NCI-H2196 treated with DMSO at 0.1 percent for 48 hours (cell line): ENCODE results near the gene NELL2.
"Not testable (repeated sequence)": the region's sequence is repeated elsewhere in the genome, so short reads cannot be mapped to it uniquely, and the experiment has no call there.

Experiments used
- DNase-seq: peaks from one replicate; lab custom pipeline; 2025; ENCODE audit not compliant: unreplicated experiment; lab: John Stamatoyannopoulos, UW

The NELL2 gene

DNA sequence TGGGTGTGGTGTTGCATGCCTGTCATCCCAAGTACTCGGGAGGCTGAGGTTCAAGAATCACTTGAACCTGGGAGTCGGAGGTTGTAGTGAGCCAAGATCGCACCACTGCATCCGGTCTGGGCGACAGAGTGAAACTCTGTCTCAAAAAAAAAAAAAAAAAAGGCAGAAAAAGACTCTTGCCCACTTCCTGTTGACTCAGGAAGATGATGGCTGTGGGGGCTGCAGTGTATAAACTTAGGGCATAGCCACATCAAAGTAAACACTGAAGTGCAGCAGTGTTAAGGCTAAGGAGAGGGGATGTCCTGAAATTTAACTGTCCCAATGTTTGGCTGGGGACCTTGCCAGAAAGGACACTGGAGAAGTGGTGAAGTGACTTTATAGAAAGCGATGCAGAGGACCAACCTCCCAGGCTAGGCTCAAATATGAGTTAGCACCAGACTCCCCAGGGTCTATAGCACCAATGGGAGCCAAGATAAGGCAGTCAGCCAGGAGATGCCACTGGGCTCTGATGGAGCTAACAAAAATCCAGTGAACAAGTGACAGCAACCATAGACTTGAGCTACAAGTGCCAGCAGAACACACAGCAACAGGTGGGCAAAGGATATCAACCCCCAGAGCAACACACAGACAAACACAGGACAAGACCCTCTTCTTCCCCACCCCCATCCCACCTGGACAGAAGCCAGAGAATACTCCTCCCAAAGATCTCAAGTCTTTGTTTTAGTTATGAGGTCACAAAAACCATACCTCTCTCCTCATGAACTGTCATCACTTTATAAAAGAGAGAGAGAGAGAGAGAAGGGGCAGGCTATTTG lies 28.0 kb downstream of the NELL2 start:
- DNase-seq: no peak

DNA sequence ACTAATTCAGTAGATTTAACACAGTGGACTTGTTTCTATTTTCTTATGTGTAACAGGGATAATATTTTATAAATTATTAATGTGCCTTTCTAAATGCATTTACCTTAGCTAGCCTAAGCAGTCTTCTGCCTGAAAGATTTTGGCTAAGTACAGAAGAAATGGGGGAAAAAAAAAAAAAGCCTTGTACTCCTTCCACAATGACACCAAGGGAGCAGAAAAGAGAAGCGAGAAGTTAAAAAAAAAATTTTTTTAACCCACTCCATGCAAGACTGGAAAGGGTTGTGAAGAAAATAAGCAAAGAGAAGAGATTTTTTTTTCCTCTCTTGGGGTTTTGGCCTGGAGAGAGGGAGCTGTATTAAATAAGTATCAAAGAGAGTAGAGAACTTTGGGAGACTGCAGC lies 28.7 kb downstream of the NELL2 start:
- no peak for DNase-seq

DNA sequence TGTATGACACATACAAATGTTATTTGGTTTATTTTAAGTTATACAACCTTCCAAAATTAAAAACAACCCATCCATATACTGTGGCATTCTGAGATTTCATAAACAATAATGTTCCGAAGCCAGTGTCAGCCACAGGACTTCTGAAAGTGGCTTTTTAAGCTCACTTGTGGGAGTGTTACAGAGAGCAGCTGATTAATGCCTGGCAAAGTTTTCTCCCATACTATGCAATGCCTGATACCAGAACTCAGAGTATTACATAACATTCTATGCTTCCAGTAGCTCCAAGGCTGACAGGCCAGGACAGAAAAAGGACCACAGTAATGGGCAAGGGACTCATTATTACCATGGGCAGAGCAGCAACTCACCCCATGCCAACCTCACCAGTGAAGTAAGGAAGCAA lies 29.3 kb downstream of the NELL2 start:
- no peak for DNase-seq

DNA sequence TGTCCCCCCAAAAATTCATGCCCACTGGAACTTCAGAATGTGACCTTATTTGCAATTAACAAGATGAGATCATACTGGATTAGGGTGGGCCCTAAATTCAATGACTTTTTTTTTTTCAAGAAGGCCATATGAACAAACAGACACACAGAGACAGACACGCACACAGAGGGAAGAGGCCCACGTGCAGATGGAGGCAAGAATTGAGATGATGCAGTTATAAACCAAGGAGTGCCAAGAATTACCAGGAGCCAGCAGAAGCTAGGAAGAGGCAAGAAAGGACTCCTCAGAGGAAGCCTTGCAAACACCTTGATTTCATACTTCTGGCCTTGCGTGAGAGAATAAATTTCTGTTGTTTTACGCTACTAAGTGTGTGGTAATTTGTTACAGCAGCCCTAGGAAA lies 33.4 kb downstream of the NELL2 start:
- DNase-seq: no peak

DNA sequence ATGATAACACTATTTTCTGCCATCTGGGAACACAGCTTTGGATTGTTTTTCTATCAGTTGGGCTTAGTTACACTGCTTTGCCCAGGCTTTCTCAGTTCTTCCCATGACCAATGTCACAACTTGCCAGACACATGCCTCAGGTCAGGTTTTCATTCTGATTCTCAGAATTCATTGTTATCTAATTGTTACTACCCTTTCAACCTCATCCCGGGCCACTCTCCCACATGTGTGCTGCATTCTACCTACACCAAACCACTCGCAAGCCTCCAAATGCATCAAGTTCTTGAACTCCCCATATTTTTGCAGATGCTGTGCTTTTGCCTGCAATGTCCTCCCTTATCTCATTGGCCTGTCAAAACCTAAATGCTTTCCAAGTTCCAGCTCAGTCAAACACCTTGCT lies 36.3 kb downstream of the NELL2 start:
- DNase-seq: no peak

DNA sequence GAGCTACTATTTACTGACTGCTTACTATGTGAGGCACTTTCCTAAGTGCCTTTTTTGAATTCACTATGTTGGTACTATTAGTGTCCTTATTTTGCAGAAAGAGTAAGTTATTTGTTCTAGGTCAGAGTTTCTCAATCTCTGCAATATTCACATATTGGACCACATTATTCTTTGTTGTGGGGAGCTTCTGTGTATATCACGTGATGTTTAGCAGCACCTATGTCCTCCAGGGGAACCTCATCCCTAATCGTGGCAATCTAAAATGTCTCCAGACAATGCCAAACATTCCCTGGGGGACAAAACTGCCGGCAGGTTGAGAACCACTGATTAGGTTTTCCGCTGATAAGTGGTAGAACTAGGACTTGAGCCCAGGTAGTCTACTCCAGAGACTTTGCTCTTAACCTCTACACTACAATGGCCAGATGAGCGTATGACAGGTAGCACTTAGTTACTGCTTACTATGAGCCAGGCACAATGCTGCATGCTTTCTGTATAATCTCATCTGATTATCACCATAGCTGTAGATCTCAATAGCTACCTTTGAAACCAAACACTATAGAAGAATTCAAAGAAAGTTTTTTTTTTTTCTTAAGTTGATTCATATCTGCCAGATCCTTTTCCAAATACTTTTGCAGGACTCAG lies 38.9 kb downstream of the NELL2 start:
- no peak for DNase-seq

DNA sequence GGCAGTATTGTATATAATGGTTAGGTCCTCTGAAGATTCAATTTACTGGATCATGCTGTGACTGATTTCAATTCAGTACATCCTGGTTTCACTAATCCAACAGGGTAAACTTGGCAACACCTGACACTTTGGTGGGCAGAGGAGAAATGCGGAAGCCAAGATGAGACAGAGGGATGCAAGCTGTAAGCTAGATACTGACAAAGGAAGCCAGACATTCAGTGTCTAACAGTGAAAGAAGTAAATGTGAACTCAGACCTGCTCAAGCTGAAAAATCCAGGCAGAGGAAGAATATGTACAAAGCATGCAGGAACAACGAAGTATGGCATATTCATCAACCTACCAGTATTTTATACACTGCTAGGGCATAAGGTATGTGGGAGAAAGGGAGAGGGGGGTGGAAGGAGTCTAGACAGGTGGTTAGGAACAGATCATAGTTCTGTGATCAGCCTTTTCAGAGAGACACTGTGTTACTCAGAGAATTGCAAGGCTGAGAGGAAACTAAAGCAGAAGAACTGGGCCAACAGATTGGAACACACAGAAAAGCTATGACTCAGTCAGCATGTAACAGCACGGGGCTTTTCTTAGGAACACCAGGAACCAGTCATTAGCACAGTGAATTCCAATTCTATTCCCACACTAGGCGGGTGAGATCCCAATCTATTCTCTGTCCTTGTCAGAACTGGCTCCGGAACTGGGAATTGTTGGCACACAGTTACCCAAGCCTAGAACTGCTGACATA lies 40.3 kb downstream of the NELL2 start:
- no peak for DNase-seq

DNA sequence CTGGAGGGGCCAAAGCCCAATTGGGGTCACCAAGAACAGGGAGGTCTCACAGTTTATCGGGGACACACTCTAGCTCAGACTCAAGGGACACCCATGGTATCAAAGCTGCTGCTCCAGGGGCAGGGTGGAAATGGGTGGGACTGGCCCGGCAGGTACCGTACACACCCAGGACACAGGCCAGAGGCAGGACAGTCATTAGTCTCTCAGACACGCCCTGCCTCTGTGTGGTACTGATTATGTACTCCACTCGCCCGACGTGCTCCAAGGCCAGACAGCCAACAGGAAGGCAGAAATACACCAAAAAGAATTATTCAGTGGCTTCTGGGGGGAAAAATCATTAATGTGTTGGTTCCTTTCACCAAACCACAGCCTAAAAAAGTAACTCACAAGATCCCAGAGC lies 41.1 kb downstream of the NELL2 start:
- DNase-seq: not testable (repeated sequence)

DNA sequence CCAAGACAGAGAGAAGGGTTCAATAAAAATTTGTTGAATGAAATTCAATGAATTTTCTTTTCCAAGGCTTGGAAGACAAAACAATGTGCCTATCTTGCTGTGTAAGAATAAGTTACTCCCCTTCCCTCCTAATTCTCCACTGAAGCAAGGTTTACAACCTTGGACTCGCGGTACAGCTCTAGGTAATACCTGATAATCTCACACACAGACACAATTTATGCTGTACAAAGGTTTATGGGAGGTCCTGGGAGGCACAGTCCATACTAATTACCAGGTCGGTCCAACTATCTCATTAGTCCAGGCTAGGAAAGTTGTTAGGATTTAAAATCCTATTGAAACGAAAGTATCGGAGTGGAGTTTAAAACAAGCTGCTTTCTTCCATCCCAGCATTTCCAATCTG lies 42.6 kb downstream of the NELL2 start:
- DNase-seq: no peak

DNA sequence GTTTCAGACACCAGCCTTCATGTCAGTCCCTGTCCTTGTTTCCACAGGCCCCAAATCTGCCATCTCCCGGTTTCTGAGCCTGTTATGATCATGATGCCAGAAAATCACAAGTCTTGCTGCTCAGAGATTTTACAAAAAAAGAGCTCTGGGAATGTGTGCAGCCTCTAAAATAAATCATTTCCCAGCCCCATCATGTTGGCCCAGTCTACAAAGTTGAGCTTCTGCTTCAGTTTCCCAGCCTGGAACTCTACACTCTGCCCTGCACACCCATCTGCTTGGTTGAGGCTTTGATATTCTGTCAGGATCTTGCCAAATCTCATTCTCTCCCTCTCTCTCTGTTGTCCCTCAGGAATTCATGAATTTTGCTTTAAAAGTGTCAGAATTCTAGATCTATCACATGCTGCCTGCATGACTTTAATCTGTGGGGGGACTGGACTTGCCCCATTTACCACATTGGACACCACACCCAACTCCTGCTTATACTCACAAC lies 45.5 kb downstream of the NELL2 start:
- DNase-seq: no peak

DNA sequence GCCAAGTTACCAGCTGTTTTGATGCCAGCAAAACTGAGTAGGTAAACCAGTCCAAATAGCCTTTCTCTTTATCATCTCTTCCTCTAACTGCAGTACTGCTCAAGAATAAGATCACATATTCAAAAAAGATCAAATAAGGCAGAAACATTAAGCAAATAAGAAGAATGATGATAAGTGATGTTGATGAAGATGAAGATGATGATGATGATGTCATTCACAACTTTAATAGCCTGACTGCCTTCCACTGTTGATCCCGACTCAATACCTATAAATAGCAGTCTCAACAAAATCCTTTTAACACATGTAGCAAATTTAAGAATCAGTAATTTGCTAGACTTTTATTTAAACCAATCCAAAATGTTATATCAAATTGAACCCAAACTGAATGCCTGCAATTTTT lies 47.1 kb downstream of the NELL2 start:
- no peak for DNase-seq

DNA sequence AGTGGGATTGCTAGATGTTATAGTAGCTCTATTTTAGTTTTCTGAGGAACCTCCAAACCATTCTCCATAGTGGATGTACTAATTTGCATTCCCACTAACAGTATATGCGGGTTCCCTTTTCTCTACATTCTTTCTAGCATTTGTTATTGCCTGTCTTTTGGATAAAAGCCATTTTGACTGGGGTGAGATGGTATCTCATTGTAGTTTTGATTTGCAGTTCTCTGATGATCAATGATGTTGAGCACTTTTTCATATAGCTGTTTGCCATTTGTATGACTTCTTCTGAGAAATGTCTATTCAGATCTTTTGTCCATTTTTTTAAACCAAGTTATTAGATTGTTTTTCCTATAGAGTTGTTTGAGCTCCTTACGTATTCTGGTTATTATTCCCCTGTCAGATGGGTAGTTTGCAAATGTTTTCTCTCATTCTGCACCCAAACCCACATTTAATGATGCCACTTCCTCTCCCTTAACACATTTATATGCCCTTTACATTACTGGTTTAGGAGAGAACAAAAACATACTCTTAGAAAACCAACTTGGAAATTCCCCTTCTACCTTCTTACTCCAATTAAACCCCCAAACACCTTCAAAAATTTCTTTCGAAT lies 48.2 kb downstream of the NELL2 start:
- DNase-seq: no peak

DNA sequence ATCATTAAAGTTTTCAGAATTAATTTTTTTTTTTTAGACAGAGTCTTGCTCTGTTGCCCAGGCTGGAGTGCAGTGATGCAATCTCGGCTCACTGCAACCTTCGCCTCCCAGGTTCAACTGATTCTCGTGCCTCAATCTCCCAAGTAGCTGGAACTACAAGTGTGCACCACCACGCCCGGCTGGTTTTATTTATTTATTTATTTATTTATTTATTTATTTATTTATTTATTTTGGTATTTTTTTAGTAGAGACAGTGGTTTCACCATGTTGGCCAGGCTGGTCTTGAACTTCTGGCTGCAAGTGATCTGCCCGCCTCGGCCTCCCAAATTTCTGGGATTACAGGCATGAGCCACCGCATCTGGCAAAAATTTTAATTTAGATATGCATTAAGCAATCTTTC lies 54.4 kb downstream of the NELL2 start:
- DNase-seq: not testable (repeated sequence)

DNA sequence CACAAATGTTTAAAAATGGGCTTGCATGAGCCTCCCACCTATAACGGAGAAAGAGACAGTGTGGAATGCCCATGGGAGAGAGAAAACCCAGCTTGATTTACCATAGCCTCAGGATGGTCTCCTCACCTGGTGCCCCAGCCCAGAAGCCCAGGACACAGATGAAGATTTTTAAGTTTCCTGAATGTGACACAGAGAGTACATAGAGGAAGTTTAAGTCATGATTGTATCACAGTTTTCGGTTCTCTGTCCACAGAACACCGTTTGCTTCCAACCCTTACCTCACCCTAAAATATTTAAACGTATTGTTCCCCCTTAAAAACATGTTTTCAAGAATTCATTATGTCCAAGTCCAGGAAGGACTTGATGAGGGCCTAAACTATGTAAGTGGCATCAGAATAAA lies 56.2 kb downstream of the NELL2 start:
- no peak for DNase-seq

DNA sequence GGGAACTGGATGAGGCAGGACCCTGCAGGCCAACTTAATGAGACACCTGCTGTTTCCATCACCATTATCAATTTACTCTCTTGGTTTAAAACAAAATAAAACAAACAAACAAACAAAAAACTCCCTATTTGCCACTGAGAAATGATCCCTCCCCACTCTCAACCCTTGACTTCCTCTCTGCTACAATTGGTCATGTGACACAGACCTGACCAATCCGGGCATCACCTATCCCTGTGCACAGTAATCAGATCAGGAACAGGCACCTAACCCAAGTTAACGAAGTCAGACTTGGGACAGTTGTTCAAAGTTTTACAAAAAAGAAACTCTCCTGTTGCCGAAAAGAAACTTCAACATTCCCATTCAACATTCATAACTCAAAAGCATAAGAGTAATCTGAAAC lies 58.4 kb downstream of the NELL2 start:
- DNase-seq: no peak

DNA sequence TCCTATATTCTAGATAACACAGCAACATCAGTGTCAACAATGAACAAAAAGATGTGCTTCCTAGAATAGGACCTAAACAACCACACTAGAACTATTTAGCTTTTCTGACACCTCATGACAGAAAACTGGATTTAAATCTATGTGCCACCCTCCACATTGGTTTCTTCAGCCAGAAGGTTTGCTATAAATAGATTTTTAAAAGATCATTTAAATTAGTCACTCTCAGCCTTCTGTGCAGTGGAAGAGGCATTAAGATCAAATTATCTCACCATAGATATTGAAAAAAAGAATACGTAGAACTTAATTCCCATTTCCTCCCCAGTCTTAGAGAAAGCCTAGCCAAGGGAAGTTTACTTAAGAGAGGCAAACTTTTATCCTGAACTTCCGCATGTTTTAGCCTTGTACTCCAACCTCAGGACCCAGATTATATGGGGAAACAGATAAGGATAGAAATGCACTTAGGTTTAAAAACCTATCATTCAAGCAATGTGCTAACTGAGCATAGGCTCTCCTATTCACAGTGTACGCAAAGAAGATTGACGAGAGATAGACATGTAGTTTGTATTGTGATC lies 59.6 kb downstream of the NELL2 start:
- no peak for DNase-seq

DNA sequence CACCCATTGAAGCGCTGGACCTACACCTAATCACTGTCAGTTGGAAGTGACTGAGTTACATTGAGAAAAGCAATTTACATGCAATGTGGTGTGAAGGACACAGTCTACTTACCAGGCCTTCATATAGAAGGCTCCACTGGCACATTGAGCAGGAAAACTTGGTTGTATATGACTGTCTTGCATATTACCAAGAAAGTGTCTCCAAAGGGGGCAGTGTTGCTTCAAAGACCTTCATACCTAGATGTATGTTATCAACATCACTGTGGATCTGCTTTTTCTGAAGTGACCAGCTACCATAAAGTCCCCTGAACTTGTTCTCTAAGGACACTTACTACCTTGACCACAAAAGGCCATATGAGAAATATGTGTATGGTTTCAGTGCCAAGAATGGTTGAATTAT lies 64.1 kb downstream of the NELL2 start:
- no peak for DNase-seq

DNA sequence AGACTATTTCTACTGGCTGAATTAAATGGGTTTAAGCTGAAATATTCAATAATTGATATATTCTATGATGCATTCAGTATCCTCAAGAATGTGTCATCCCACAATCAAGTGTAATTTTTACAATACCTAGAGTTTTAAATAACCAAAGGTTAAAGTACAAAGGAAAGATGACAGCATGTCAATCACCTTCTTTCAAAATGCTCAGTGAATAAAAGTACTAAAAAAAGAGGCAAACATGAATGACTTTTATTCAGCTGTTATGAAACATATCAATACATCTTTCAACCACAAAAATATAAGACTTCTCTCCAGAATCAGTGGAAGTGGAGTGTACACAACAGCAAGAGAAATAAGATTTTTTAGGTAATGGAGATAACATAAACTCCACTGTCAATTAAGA lies 72.0 kb downstream of the NELL2 start:
- no peak for DNase-seq

DNA sequence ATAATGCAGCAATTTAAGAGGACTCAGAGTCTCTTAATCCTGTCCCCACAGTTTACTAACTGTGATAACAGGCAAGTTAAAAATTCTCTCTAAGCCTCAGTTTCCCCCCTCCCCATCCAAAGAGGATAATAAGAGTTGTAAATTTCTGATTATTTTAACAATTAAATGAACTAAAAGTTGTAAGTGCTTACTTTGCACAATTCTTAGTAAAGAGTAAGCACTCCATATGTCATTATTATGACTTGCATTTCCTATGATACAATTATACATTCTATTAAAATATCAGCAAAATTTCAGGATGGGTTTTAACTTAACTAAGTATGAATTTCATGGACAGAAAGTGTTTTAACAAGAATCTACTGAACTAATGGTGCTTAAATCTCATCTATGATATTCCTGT lies 80.1 kb downstream of the NELL2 start:
- DNase-seq: no peak

DNA sequence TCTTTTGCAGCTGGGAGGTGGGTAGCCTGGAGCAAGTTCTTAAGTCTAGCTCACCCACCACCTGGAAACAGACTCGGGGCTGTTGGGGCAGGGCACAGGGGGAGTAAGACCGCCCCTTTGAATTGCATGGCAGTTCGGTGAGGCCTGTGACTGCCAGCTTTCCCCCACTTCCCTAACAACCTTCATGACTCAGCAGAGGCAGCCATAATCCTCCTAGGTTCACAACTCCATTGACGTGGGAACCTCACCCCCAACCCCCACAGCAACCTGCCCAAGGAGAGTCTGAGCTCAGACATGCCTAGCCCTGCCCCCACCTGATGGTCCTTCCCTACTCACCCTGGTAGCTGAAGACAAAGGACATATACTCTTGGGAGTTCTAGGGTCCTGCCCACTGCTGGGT lies 87.4 kb downstream of the NELL2 start:
- no peak for DNase-seq

DNA sequence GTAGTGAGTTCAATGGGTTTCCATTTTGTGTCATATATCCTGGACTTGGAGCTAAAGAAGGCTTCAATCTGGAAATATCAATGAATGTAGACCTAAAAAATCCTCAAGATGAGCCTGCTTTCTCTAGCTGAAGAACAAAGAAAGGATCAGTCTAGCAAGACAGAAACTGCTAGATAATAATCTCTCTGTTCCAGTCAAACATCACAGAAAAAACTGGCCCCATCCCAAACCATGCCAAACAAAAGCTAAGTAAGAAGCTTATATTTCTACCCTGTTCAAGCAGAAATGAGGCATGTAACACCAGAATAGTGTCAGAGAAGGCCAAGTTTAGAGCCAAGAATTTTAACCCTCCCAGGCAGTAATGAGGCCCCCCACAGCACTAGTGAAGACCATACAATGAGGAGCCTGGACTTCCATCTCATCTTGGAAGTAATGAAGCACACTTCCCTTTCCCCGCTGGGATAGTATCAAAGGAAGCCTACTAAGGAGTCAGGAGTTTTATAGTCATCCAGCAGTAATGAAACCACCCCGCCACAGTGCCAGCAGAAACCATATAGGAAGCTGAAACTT lies 95.8 kb downstream of the NELL2 start:
- no peak for DNase-seq
